ENCODE measurements around the gene TPH2.

DNA sequence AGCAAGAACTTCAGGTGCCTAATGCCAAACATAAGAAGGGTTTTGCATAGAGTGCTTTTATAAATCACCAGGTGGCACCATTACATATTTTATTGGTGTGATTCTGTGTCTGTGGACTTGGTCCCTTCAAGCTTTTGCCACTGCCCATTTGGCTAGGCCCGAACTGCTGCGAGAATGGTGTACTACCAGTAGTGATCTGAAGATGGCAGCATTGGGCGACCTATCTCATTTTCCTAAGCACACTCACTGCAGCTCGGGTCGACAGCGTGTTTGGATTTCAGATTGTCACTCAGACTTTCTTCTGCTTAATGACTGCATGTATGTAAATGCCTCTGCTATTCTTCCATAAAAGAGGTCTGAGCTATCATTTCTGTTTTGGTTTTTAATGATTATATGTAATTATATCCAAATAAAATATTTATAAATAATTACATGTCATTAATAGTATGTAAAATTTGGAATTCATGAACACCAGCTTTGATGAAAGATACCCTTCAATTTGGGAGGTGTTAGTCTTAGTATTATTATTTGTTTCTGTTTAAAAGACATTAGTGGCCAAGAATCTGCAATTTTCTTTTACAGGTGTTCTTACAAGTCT lies 78.5 kb downstream of the TPH2 start:
- TF ChIP-seq, protein P1, sequence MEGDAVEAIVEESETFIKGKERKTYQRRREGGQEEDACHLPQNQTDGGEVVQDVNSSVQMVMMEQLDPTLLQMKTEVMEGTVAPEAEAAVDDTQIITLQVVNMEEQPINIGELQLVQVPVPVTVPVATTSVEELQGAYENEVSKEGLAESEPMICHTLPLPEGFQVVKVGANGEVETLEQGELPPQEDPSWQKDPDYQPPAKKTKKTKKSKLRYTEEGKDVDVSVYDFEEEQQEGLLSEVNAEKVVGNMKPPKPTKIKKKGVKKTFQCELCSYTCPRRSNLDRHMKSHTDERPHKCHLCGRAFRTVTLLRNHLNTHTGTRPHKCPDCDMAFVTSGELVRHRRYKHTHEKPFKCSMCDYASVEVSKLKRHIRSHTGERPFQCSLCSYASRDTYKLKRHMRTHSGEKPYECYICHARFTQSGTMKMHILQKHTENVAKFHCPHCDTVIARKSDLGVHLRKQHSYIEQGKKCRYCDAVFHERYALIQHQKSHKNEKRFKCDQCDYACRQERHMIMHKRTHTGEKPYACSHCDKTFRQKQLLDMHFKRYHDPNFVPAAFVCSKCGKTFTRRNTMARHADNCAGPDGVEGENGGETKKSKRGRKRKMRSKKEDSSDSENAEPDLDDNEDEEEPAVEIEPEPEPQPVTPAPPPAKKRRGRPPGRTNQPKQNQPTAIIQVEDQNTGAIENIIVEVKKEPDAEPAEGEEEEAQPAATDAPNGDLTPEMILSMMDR (IDR thresholded peaks at IDR 0.05) = peak; percentile 66 to 77 (median 72)
- TF ChIP-seq POLR2A (IDR thresholded peaks at IDR 0.05) = no peak
